Activated CD4-positive, alpha-beta T cell treated with anti-CD3 and anti-CD28 coated beads, Interleukin-2, amount 50 U/mL, for 48 hours (primary cell): ENCODE measurements around the gene PDZD2.
"Not testable (repeated sequence)": the region's sequence is repeated elsewhere in the genome, so short reads cannot be mapped to it uniquely, and the experiment has no call there.

Experiments used
- DNase-seq, 2 experiments: peaks; one replicate each; pipeline ENCODE4 v3.0.0-alpha.2; 2020

Gene PDZD2

GRCh38 chr5:31939151-31939550, 300.2 kb downstream of the PDZD2 start:
- no peak for DNase-seq

GRCh38 chr5:31941151-31941755, 302.3 kb downstream of the PDZD2 start:
- no peak for DNase-seq

GRCh38 chr5:31942546-31942945, 303.6 kb downstream of the PDZD2 start:
- no peak for DNase-seq

- no peak for DNase-seq
Measured at GRCh38 chr5:31944684-31945445, 305.9 kb downstream of the PDZD2 start.

- no peak for DNase-seq
Measured at GRCh38 chr5:31948006-31948405, 309.1 kb downstream of the PDZD2 start.

GRCh38 chr5:31952067-31952466, 313.1 kb downstream of the PDZD2 start:
- no peak for DNase-seq

GRCh38 chr5:31954091-31954490, 315.2 kb downstream of the PDZD2 start:
- no peak for DNase-seq

GRCh38 chr5:31957151-31957550, 318.2 kb downstream of the PDZD2 start:
- DNase-seq = no peak

GRCh38 chr5:31962351-31962751, 323.4 kb downstream of the PDZD2 start:
- no peak for DNase-seq

GRCh38 chr5:31962871-31963307, 324.0 kb downstream of the PDZD2 start:
- no peak for DNase-seq

GRCh38 chr5:31963358-31964006, 324.6 kb downstream of the PDZD2 start:
- DNase-seq = no peak

GRCh38 chr5:31964007-31964360, 325.1 kb downstream of the PDZD2 start:
- no peak for DNase-seq

- DNase-seq = no peak
Measured at GRCh38 chr5:31965227-31965626, 326.3 kb downstream of the PDZD2 start.

- DNase-seq = no peak
Measured at GRCh38 chr5:31966936-31967335, 328.0 kb downstream of the PDZD2 start.

GRCh38 chr5:31967461-31967860, 328.5 kb downstream of the PDZD2 start:
- DNase-seq = no peak

GRCh38 chr5:31972558-31972957, 333.6 kb downstream of the PDZD2 start:
- no peak for DNase-seq

- DNase-seq = not testable (repeated sequence)
Measured at GRCh38 chr5:31975189-31975612, 336.3 kb downstream of the PDZD2 start.

GRCh38 chr5:31976169-31976568, 337.2 kb downstream of the PDZD2 start:
- DNase-seq = no peak

GRCh38 chr5:31981361-31981945, 342.5 kb downstream of the PDZD2 start:
- no peak for DNase-seq

- no peak for DNase-seq
Measured at GRCh38 chr5:31982027-31982426, 343.1 kb downstream of the PDZD2 start.

- DNase-seq = no peak
Measured at GRCh38 chr5:31982621-31983020, 343.7 kb downstream of the PDZD2 start.

GRCh38 chr5:31983851-31984250, 344.9 kb downstream of the PDZD2 start:
- DNase-seq = no peak

GRCh38 chr5:31984691-31985090, 345.8 kb downstream of the PDZD2 start:
- no peak for DNase-seq

GRCh38 chr5:31986101-31986500, 347.2 kb downstream of the PDZD2 start:
- DNase-seq = no peak
